ENCODE data around the gene CCDC7.

The CCDC7 gene

DNA sequence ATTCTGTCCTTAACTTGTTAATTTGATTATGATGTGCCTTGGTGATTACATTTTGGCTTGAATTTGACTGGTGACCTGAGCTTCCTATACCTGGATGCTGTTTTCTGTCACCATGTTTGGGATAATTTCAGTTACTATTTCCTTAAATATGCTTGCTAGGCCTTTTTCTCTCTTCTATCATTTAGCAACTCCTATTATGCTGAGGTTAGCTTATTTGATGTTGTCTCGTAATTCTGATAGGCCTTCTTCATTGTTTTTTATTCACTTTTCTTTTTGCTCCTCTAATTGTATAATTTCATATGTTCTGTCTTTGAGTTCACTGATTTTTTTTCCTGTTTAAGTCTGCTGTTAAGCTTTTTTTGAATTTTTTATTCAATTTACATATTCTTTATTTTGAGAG is 327.2 kb downstream of the CCDC7 start:
- Histone ChIP-seq H3K36me3 (ENCODE audit: control insufficient read depth in 1 of 2, insufficient read depth in 2 of 2, low read depth in 1 of 2, low read length in 2 of 2) (peaks cover 0 to 3% of the 10 kb centered on the region in 2 experiments), H3K23ac (ENCODE audit: low read length in 2 of 2) (no peak overlapping the region), H2BK5ac (ENCODE audit: low read depth, low read length, poor library complexity, severe bottlenecking) (no peak overlapping the region), H3K79me1 (replicated peaks; ENCODE audit: low read length, poor library complexity, severe bottlenecking) (no peaks in the 10 kb centered on the region), H3K4ac (ENCODE audit: low read depth in 1 of 2, low read length in 2 of 2) (no peak overlapping the region), H2BK120ac (ENCODE audit: low read depth, low read length) (no peak overlapping the region), H3K9me3 (ENCODE audit: control insufficient read depth, low read length) (peaks cover 45% of the 10 kb centered on the region), H2BK15ac (ENCODE audit: low read depth, poor library complexity, severe bottlenecking) (no peak overlapping the region), H3K4me3 (ENCODE audit: insufficient read depth in 1 of 2, low read depth in 1 of 2, low read length in 2 of 2) (no peak overlapping the region), H2BK12ac (ENCODE audit: low read length in 2 of 2) (no peak overlapping the region), H2AFZ (ENCODE audit: low read depth, low read length) (no peak overlapping the region), H2AK5ac (ENCODE audit: low read length, severe bottlenecking) (no peak overlapping the region), H3K18ac (ENCODE audit: low read depth in 1 of 2, low read length in 2 of 2) (no peak overlapping the region), H3K14ac (ENCODE audit: low read length in 2 of 2) (no peak overlapping the region), H3K9ac (ENCODE audit: low read length) (no peak overlapping the region), H4K8ac (ENCODE audit: low read length) (no peak overlapping the region), H4K91ac (ENCODE audit: low read length) (no peak overlapping the region), H3K4me1 (ENCODE audit: control insufficient read depth, insufficient read depth, low read depth, low read length) (no peaks in the 10 kb centered on the region), H3K4me2 (ENCODE audit: low read length, poor library complexity, severe bottlenecking) (no peak overlapping the region), H3K27ac (ENCODE audit: low read length, poor library complexity, severe bottlenecking) (no peak overlapping the region), H3K27me3 (ENCODE audit: control insufficient read depth in 1 of 2, insufficient read depth in 1 of 2, low read length in 2 of 2) (no peaks in the 10 kb centered on the region)
- WGBS: no CpG with 5 or more reads among the region's 1 CpG
- no peak for DNase-seq

DNA sequence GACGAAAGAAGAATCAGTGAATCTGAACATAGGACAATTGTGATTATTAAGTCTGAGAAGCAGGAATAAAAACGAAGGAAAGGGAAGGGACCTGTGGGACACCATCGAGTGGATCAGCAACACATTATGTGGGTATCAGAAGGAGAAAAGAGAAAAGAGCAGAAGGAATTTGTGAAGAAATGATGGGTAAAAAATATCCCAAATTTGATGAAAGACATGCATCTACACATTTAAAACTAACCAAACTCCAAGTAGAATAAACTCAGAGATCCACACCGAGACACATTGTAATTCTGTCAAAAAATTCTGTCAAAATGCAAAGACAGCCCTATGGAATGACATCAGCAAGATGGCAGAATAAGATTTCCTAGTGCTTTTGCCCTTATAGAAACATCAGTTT is 341.0 kb downstream of the CCDC7 start:
- H2AK5ac ChIP-seq (ENCODE audit: low read length, severe bottlenecking): no peak overlapping the region
- no peak for DNase-seq
- no peak overlapping the region for H3K23ac ChIP-seq (ENCODE audit: low read length in 2 of 2)
- H3K18ac ChIP-seq (ENCODE audit: low read depth in 1 of 2, low read length in 2 of 2): no peak overlapping the region
- H3K9me3 ChIP-seq (ENCODE audit: control insufficient read depth, low read length): peaks cover 31% of the 10 kb centered on the region
- no peak overlapping the region for H2AFZ ChIP-seq (ENCODE audit: low read depth, low read length)
- no peak overlapping the region for H2BK5ac ChIP-seq (ENCODE audit: low read depth, low read length, poor library complexity, severe bottlenecking)
- H2BK120ac ChIP-seq (ENCODE audit: low read depth, low read length): no peak overlapping the region
- peaks cover 3% of the 10 kb centered on the region for H3K4me1 ChIP-seq (ENCODE audit: control insufficient read depth, insufficient read depth, low read depth, low read length)
- no peaks in the 10 kb centered on the region for H3K79me1 ChIP-seq (replicated peaks; ENCODE audit: low read length, poor library complexity, severe bottlenecking)
- no peak overlapping the region for H4K8ac ChIP-seq (ENCODE audit: low read length)
- no peak overlapping the region for H3K4ac ChIP-seq (ENCODE audit: low read depth in 1 of 2, low read length in 2 of 2)
- peaks cover 0 to 2% of the 10 kb centered on the region in 2 experiments for H3K36me3 ChIP-seq (ENCODE audit: control insufficient read depth in 1 of 2, insufficient read depth in 2 of 2, low read depth in 1 of 2, low read length in 2 of 2)
- no peak overlapping the region for H3K4me2 ChIP-seq (ENCODE audit: low read length, poor library complexity, severe bottlenecking)
- H2BK15ac ChIP-seq (ENCODE audit: low read depth, poor library complexity, severe bottlenecking): no peak overlapping the region
- no peaks in the 10 kb centered on the region for H3K27me3 ChIP-seq (ENCODE audit: control insufficient read depth in 1 of 2, insufficient read depth in 1 of 2, low read length in 2 of 2)
- WGBS: 91% methylated on average over 4 of the region's 4 CpGs
- no peak overlapping the region for H3K4me3 ChIP-seq (ENCODE audit: insufficient read depth in 1 of 2, low read depth in 1 of 2, low read length in 2 of 2)
- no peak overlapping the region for H2BK12ac ChIP-seq (ENCODE audit: low read length in 2 of 2)
- no peak overlapping the region for H3K14ac ChIP-seq (ENCODE audit: low read length in 2 of 2)
- no peak overlapping the region for H3K9ac ChIP-seq (ENCODE audit: low read length)
- no peak overlapping the region for H3K27ac ChIP-seq (ENCODE audit: low read length, poor library complexity, severe bottlenecking)
- H4K91ac ChIP-seq (ENCODE audit: low read length): no peak overlapping the region

DNA sequence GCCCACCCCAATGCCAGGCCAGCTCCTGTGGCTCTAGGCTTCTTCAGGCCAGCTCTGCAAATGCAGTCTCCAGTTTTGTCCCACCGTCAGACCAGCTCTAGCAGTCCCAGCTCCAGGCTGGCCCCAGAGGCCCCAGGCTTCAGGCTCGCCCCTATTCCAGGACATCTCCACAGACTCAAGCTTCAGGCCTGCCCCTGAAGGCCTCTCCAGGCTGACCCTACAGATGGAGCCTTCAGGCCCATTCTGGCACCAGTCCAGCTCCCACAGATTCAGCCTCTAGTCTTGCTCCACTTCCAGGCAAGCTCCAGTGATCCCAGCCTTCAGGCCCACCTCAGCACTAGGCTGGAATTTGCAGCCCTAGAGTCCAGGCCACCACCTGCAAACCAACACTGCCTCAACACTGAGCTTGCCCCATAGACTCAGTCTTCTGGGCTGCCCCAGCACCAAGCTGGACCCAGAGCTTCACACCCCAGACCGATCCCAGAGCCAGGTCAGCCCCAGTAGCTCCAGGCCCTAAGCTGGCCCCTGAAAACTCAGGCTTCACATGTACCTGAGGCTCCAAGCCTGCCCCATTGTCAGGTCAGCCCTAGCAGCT is 341.8 kb downstream of the CCDC7 start:
- no peak overlapping the region for H2BK5ac ChIP-seq (ENCODE audit: low read depth, low read length, poor library complexity, severe bottlenecking)
- peaks cover 31% of the 10 kb centered on the region for H3K9me3 ChIP-seq (ENCODE audit: control insufficient read depth, low read length)
- no peak overlapping the region for H2AK5ac ChIP-seq (ENCODE audit: low read length, severe bottlenecking)
- no peak overlapping the region for H3K23ac ChIP-seq (ENCODE audit: low read length in 2 of 2)
- no peak overlapping the region for H2BK15ac ChIP-seq (ENCODE audit: low read depth, poor library complexity, severe bottlenecking)
- no peak overlapping the region for H3K9ac ChIP-seq (ENCODE audit: low read length)
- H3K18ac ChIP-seq (ENCODE audit: low read depth in 1 of 2, low read length in 2 of 2): no peak overlapping the region
- H3K4me2 ChIP-seq (ENCODE audit: low read length, poor library complexity, severe bottlenecking): no peak overlapping the region
- peaks cover 3% of the 10 kb centered on the region for H3K4me1 ChIP-seq (ENCODE audit: control insufficient read depth, insufficient read depth, low read depth, low read length)
- 81% methylated on average over 3 of the region's 3 CpGs for WGBS
- no peaks in the 10 kb centered on the region for H3K27me3 ChIP-seq (ENCODE audit: control insufficient read depth in 1 of 2, insufficient read depth in 1 of 2, low read length in 2 of 2)
- no peak overlapping the region for H2AFZ ChIP-seq (ENCODE audit: low read depth, low read length)
- peaks cover 0 to 2% of the 10 kb centered on the region in 2 experiments for H3K36me3 ChIP-seq (ENCODE audit: control insufficient read depth in 1 of 2, insufficient read depth in 2 of 2, low read depth in 1 of 2, low read length in 2 of 2)
- H3K14ac ChIP-seq (ENCODE audit: low read length in 2 of 2): no peak overlapping the region
- no peak overlapping the region for H3K4me3 ChIP-seq (ENCODE audit: insufficient read depth in 1 of 2, low read depth in 1 of 2, low read length in 2 of 2)
- no peak overlapping the region for H3K4ac ChIP-seq (ENCODE audit: low read depth in 1 of 2, low read length in 2 of 2)
- no peak overlapping the region for H2BK12ac ChIP-seq (ENCODE audit: low read length in 2 of 2)
- H3K79me1 ChIP-seq (replicated peaks; ENCODE audit: low read length, poor library complexity, severe bottlenecking): no peaks in the 10 kb centered on the region
- DNase-seq: no peak
- no peak overlapping the region for H4K91ac ChIP-seq (ENCODE audit: low read length)
- H3K27ac ChIP-seq (ENCODE audit: low read length, poor library complexity, severe bottlenecking): no peak overlapping the region
- no peak overlapping the region for H2BK120ac ChIP-seq (ENCODE audit: low read depth, low read length)
- H4K8ac ChIP-seq (ENCODE audit: low read length): no peak overlapping the region

DNA sequence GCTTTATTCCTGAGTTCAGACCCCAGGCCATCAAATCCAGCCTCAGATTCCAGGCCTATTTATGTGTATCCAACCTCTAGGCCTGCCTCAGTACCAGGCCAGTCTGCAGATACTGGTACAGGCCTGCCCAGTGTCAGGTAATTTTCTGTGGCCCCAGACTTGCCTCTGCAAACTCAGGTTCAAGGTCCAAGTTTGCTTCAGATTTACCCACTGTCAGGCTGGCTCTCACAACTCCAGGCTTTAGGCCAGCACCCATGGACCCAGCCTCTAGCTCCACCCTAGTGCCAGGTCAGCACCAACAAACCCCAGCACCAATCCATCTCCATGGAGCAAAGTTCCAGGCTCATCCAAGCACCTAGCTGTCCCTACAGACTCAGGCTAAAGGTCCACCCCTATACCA is 342.4 kb downstream of the CCDC7 start:
- no peak overlapping the region for H3K14ac ChIP-seq (ENCODE audit: low read length in 2 of 2)

More for the DNA sequence above, 342.4 kb downstream of the CCDC7 start:
- H3K4me1 ChIP-seq (ENCODE audit: control insufficient read depth, insufficient read depth, low read depth, low read length): peaks cover 3% of the 10 kb centered on the region
- DNase-seq: no peak
- no peak overlapping the region for H3K27ac ChIP-seq (ENCODE audit: low read length, poor library complexity, severe bottlenecking)
- H3K79me1 ChIP-seq (replicated peaks; ENCODE audit: low read length, poor library complexity, severe bottlenecking): no peaks in the 10 kb centered on the region
- no peak overlapping the region for H2BK5ac ChIP-seq (ENCODE audit: low read depth, low read length, poor library complexity, severe bottlenecking)
- H3K18ac ChIP-seq (ENCODE audit: low read depth in 1 of 2, low read length in 2 of 2): no peak overlapping the region
- no peak overlapping the region for H3K9ac ChIP-seq (ENCODE audit: low read length)
- peaks cover 0 to 2% of the 10 kb centered on the region in 2 experiments for H3K36me3 ChIP-seq (ENCODE audit: control insufficient read depth in 1 of 2, insufficient read depth in 2 of 2, low read depth in 1 of 2, low read length in 2 of 2)
- H3K4me3 ChIP-seq (ENCODE audit: insufficient read depth in 1 of 2, low read depth in 1 of 2, low read length in 2 of 2): no peak overlapping the region
- H3K4ac ChIP-seq (ENCODE audit: low read depth in 1 of 2, low read length in 2 of 2): no peak overlapping the region
- no peak overlapping the region for H2AFZ ChIP-seq (ENCODE audit: low read depth, low read length)
- no peak overlapping the region for H2BK15ac ChIP-seq (ENCODE audit: low read depth, poor library complexity, severe bottlenecking)
- no peak overlapping the region for H2BK120ac ChIP-seq (ENCODE audit: low read depth, low read length)
- no peak overlapping the region for H4K8ac ChIP-seq (ENCODE audit: low read length)
- peaks cover 31% of the 10 kb centered on the region for H3K9me3 ChIP-seq (ENCODE audit: control insufficient read depth, low read length)
- H3K27me3 ChIP-seq (ENCODE audit: control insufficient read depth in 1 of 2, insufficient read depth in 1 of 2, low read length in 2 of 2): no peaks in the 10 kb centered on the region
- no peak overlapping the region for H4K91ac ChIP-seq (ENCODE audit: low read length)
- H3K23ac ChIP-seq (ENCODE audit: low read length in 2 of 2): no peak overlapping the region
- no peak overlapping the region for H2AK5ac ChIP-seq (ENCODE audit: low read length, severe bottlenecking)
- H3K4me2 ChIP-seq (ENCODE audit: low read length, poor library complexity, severe bottlenecking): no peak overlapping the region
- H2BK12ac ChIP-seq (ENCODE audit: low read length in 2 of 2): no peak overlapping the region

Data from mesenchymal stem cell (in vitro differentiated cells and primary cell).